ENCODE results near the gene TNS3. TPM values are rescaled to one million over a fixed set of nuclear protein-coding genes. Genes with fewer than 3 reads are reported as not detected.

Gene TNS3
- total and polyA plus RNA-seq, 10 of the 15 experiments (the other 5 are each of a cell fraction or from before 2014, with no cell fraction given), result 0.27 to 2.7 (median 0.79) TPM

GRCh38 chr7:47405286-47405904 is 176.5 kb downstream of the TNS3 start (continued):
- TF ChIP-seq ZBTB11 (CRISPR knock-in tag; IDR thresholded peaks at IDR 0.05), result no peak
- TF ChIP-seq SIX5 (IDR thresholded peaks at IDR 0.05; ENCODE audit: low read depth, low read length, severe bottlenecking), result no peak
- no peak for TF ChIP-seq CEBPB (IDR thresholded peaks at IDR 0.05; ENCODE audit: borderline replicate concordance in 1 of 2, low read depth in 2 of 2, low read length in 2 of 2)
- TF ChIP-seq MTA3 (IDR thresholded peaks at IDR 0.05; ENCODE audit: borderline replicate concordance, low read length), result no peak
- TF ChIP-seq ZNF274 (IDR thresholded peaks at IDR 0.05; ENCODE audit: insufficient read depth, insufficient read length), result no peak
- no peak for TF ChIP-seq SMAD5 (IDR thresholded peaks at IDR 0.05; ENCODE audit: low read depth)
- TF ChIP-seq CHD2 (IDR thresholded peaks at IDR 0.05; ENCODE audit: borderline replicate concordance, low read depth, low read length), result no peak
- no peak for TF ChIP-seq RFX5 (IDR thresholded peaks at IDR 0.05; ENCODE audit: low read depth, low read length)
- TF ChIP-seq, protein P1, sequence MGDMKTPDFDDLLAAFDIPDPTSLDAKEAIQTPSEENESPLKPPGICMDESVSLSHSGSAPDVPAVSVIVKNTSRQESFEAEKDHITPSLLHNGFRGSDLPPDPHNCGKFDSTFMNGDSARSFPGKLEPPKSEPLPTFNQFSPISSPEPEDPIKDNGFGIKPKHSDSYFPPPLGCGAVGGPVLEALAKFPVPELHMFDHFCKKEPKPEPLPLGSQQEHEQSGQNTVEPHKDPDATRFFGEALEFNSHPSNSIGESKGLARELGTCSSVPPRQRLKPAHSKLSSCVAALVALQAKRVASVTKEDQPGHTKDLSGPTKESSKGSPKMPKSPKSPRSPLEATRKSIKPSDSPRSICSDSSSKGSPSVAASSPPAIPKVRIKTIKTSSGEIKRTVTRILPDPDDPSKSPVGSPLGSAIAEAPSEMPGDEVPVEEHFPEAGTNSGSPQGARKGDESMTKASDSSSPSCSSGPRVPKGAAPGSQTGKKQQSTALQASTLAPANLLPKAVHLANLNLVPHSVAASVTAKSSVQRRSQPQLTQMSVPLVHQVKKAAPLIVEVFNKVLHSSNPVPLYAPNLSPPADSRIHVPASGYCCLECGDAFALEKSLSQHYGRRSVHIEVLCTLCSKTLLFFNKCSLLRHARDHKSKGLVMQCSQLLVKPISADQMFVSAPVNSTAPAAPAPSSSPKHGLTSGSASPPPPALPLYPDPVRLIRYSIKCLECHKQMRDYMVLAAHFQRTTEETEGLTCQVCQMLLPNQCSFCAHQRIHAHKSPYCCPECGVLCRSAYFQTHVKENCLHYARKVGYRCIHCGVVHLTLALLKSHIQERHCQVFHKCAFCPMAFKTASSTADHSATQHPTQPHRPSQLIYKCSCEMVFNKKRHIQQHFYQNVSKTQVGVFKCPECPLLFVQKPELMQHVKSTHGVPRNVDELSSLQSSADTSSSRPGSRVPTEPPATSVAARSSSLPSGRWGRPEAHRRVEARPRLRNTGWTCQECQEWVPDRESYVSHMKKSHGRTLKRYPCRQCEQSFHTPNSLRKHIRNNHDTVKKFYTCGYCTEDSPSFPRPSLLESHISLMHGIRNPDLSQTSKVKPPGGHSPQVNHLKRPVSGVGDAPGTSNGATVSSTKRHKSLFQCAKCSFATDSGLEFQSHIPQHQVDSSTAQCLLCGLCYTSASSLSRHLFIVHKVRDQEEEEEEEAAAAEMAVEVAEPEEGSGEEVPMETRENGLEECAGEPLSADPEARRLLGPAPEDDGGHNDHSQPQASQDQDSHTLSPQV (IDR thresholded peaks at IDR 0.05), result no peak

Data from GM12878 (cell line).